ENCODE results near the gene OSCAR.
"Not testable (repeated sequence)": the region's sequence is repeated elsewhere in the genome, so short reads cannot be mapped to it uniquely, and the experiment has no call there.

Gene OSCAR

GRCh38 chr19:54124393-54124792, 23.8 kb upstream of the OSCAR start:
- DNase-seq = no peak

GRCh38 chr19:54123682-54124081, 23.1 kb upstream of the OSCAR start:
- DNase-seq = no peak

GRCh38 chr19:54121259-54121658, 20.7 kb upstream of the OSCAR start:
- DNase-seq = no peak

- DNase-seq = peak; percentile 97 to 100 (median 99)
Measured at GRCh38 chr19:54115109-54116063, 14.8 kb upstream of the OSCAR start, which contains the start of the genes PRPF31 and TFPT. Gene PRPF31, plus strand, starts transcription at chr19:54115754. Its CDS starts 2,525 bp downstream, at chr19:54118279. Gene TFPT, minus strand, starts transcription at chr19:54115657. Its CDS starts 388 bp downstream, at chr19:54115269.

- DNase-seq = peak; percentile 58 to 76 (median 63)
Measured at GRCh38 chr19:54114340-54115108, 13.9 kb upstream of the OSCAR start.

GRCh38 chr19:54109651-54110050, 9.0 kb upstream of the OSCAR start:
- no peak for DNase-seq

- no peak for DNase-seq
Measured at GRCh38 chr19:54108496-54108895, 7.9 kb upstream of the OSCAR start.

GRCh38 chr19:54107876-54108490, 7.4 kb upstream of the OSCAR start:
- DNase-seq = no peak

GRCh38 chr19:54106716-54107115, 6.1 kb upstream of the OSCAR start:
- no peak for DNase-seq

- no peak for DNase-seq
Measured at GRCh38 chr19:54105796-54106195, 5.2 kb upstream of the OSCAR start.

GRCh38 chr19:54104998-54105715, 4.6 kb upstream of the OSCAR start:
- DNase-seq = no peak

GRCh38 chr19:54102421-54103169, 2.0 kb upstream of the OSCAR start, which contains the start of gene NDUFA3:
Gene NDUFA3, plus strand, starts transcription at chr19:54102855. Its CDS starts 24 bp downstream, at chr19:54102879.
- peak; percentile 99 to 100 (median 99) for DNase-seq

- DNase-seq = not testable (repeated sequence)
Measured at GRCh38 chr19:54099903-54100255, 724 bp downstream of the OSCAR start.

GRCh38 chr19:54099190-54099902, 1.3 kb downstream of the OSCAR start:
- peak; percentile 75 to 86 (median 76) for DNase-seq

GRCh38 chr19:54096617-54097106, 3.9 kb downstream of the OSCAR start:
- peak; percentile 42 to 69 (median 58) for DNase-seq

- DNase-seq = peak; percentile 46 to 65 (median 47)
Measured at GRCh38 chr19:54095859-54096616, 4.6 kb downstream of the OSCAR start.

- no peak for DNase-seq
Measured at GRCh38 chr19:54095136-54095858, 5.3 kb downstream of the OSCAR start.

- no peak for DNase-seq
Measured at GRCh38 chr19:54094426-54095000, 6.1 kb downstream of the OSCAR start.

- no peak for DNase-seq
Measured at GRCh38 chr19:54084410-54084809, 16.2 kb downstream of the OSCAR start.

Data from suppressor macrophage treated with lipopolysaccharide for 1 hour (primary cell).